Pancreas (tissue), 10 donors: ENCODE data around the gene GHRHR. TPM values are rescaled to one million over a fixed set of nuclear protein-coding genes. Genes with fewer than 3 reads are reported as not detected.

Source experiments
- ATAC-seq, 4 donors: fragments of 200-7000 bp; cut with Tn5 transposase; one replicate each; pipeline versions ENCODE4 v1.8.0 to v1.9.1; 2020; ENCODE audit warnings: mild to moderate bottlenecking in 4 of 4, moderate library complexity in 4 of 4
- DNase-seq, 6 donors: peaks; one replicate each; pipeline ENCODE4 v3.0.0-alpha.2; 2020
- FAIRE-seq: peaks from 2 replicates; lab custom pipeline; 2012; peaks lifted over from hg19 to GRCh38; lab: Jason Lieb, UNC
- H3K27ac ChIP-seq, 4 donors: fragments of 200-600 bp; sonication (generic); 1 replicate in 3 of 4; 2 replicates in 1 of 4; pipeline versions ENCODE4 v1.5.0 to v1.8.0; 2020
- H3K27me3 ChIP-seq, 4 donors: fragments of 200-600 bp; one replicate each; pipeline ENCODE4 v1.8.0; 2021
- H3K36me3 ChIP-seq, 3 donors: fragments of 200-600 bp; sonication (generic) in 1 of 3; one replicate each; pipeline versions ENCODE4 v1.5.0 to v1.8.0; 2020 to 2021
- H3K4me1 ChIP-seq, 3 donors: fragments of 200-600 bp; one replicate each; pipeline ENCODE4 v1.8.0; 2021
- H3K4me3 ChIP-seq, 4 donors: fragments of 200-600 bp; sonication (generic) in 2 of 4; one replicate each; pipeline versions ENCODE4 v1.5.0 to v1.8.0; 2020 to 2021
- H3K9me3 ChIP-seq, 4 donors: fragments of 200-600 bp; one replicate each; pipeline ENCODE4 v1.8.0; 2021
- WGBS, 2 donors: extraction: QIAGEN DNeasy Blood & Tissue Kit; methylation state at CpG; one replicate each; pipeline ENCODE4 v1.1.7; 2013; 5-methylcytosine and 5-hydroxymethylcytosine counted together
- intact Hi-C, 3 donors: fragments of 100-400 bp; cut with DNase I; formaldehyde crosslinking; loops; one replicate each; pipeline versions ENCODE4 v1.11.1 to v1.14.2; 2022
- polyA plus RNA-seq, 2 donors: library from polyadenylated mRNA; stranded (reverse); fragments of 200-250 nt; gene quantifications; one replicate each; pipeline ENCODE4 v1.2.3, GENCODE V29; 2013
- total RNA-seq, 6 donors: library from RNA; stranded (reverse); fragmentation: NEBNext Ultra II Directional in 4 of 6; extraction: Animal tissue kit (Norgen Biotek cat#: 25700) in 4 of 6; gene quantifications; one replicate each; pipeline versions ENCODE4 v1.2.1 to v1.2.4, GENCODE V29; 2021 to 2023
- TF ChIP-seq, protein P1 (sequence below), 4 donors: fragments of 200-600 bp; sonication (generic) in 3 of 4; IDR thresholded peaks; one replicate each; pipeline versions ENCODE4 v1.5.0 to v1.8.0; 2021; ENCODE audit warnings: antibody characterized with exemption in 4 of 4
- donor health status: healthy with polysubstance abuse.
- donor health status: DM: no; HTN: no; CAD: no; lungs with moderate emphysema.
- donor health status: DM: no; HTN: no; CAD: no.
- donor health status: control.
- donor health status: control.
- donor health status: Bipolar disorder and iron deficiency.
- donor health status: DM: yes; HTN: yes; CAD: no.
- donor health status: DM: no; HTN: no; CAD: no.
- donor health status: DM: no; HTN: no; CAD: no.
- donor health status: DM: yes; HTN: yes; CAD: no.

The GHRHR gene
- total and polyA plus RNA-seq, 8 donors = 0.34 to 0.55 (median 0.47) TPM; not detected in 5

DNA sequence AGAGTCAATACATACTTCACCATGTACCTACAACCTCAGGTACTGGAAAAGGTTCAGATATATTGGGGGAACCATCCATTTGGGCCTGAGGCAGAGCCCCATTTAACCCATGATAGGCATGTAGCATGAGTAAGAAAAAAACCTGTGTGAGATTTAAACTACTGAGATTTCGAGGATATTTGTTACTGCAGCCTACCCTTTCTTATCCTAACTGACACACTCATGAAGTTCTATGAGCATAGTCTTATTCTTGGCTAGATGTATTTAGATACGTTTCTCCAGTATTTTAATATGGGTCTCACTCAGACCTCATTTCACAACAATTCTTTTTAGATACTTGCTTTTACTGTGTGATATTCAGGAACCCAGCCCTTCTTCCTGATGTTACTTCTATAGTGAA is 39.3 kb downstream of the GHRHR start:
- FAIRE-seq (no peak), DNase-seq (no peak), ATAC-seq (no peak)
- WGBS, 2 donors = 72 to 75% methylated on average over 2 of the region's 2 CpGs
- Histone ChIP-seq H3K27me3 (no peaks in the 10 kb centered on the region), H3K4me3 (no peak overlapping the region), H3K4me1 (no peaks in the 10 kb centered on the region), H3K9me3 (no peaks in the 10 kb centered on the region), H3K36me3 (no peaks in the 10 kb centered on the region), H3K27ac (no peak overlapping the region)
- intact Hi-C loops = no loop called here
- TF ChIP-seq, protein P1, sequence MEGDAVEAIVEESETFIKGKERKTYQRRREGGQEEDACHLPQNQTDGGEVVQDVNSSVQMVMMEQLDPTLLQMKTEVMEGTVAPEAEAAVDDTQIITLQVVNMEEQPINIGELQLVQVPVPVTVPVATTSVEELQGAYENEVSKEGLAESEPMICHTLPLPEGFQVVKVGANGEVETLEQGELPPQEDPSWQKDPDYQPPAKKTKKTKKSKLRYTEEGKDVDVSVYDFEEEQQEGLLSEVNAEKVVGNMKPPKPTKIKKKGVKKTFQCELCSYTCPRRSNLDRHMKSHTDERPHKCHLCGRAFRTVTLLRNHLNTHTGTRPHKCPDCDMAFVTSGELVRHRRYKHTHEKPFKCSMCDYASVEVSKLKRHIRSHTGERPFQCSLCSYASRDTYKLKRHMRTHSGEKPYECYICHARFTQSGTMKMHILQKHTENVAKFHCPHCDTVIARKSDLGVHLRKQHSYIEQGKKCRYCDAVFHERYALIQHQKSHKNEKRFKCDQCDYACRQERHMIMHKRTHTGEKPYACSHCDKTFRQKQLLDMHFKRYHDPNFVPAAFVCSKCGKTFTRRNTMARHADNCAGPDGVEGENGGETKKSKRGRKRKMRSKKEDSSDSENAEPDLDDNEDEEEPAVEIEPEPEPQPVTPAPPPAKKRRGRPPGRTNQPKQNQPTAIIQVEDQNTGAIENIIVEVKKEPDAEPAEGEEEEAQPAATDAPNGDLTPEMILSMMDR (IDR thresholded peaks at IDR 0.05) = no peak

DNA sequence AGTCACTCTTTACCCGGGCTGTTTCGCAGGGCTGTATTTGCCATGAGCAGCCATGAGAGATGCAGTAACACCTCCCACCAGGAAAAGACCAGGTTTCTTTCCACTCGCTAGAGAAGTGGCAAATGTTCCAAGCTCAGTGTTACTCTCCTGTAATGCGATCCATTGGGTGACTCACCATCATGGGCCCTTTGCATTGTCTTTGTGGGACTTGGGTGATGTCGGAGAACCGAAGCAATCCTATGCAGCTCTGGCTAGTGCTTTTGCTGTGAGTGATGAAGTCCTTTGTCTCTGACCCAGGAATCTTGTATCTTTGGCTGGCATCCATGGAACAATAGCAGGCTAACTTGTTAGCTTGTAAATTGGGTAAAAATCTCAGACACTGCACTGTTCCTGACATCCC is 40.0 kb downstream of the GHRHR start:
- no peaks in the 10 kb centered on the region for H3K4me1 ChIP-seq
- no peaks in the 10 kb centered on the region for H3K36me3 ChIP-seq
- H3K4me3 ChIP-seq = no peak overlapping the region
- FAIRE-seq = no peak
- intact Hi-C loops = no loop called here
- 87 to 91% methylated on average over 6 of the region's 6 CpGs for WGBS, 2 donors
- TF ChIP-seq, protein P1 (IDR thresholded peaks at IDR 0.05) = no peak
- ATAC-seq = no peak
- H3K27ac ChIP-seq = no peak overlapping the region
- no peaks in the 10 kb centered on the region for H3K9me3 ChIP-seq
- DNase-seq = peak in 1 of 6 donors; percentile 9
- H3K27me3 ChIP-seq = no peaks in the 10 kb centered on the region

DNA sequence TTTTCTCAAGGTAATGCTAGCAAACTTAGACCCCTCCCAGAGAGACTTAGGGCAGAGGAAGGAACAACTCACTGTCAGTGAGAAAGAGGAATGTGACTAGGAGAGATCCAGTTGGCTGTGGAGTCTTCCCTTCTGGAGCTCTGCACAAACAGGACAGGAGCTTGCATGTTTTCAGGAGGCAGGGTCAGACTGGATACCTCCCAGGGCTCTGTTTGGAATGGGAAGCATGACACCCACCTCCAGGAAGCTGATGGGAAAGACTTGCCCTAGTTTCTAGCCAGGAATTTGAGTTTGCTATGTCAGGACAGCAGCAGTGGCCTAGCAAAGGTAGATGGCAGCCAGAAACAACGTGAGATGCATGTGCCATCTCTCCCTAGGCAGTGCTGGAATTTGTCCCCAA is 40.6 kb downstream of the GHRHR start:
- no peak overlapping the region for H3K27ac ChIP-seq
- WGBS, 2 donors = 44 to 50% methylated on average over 1 of the region's 1 CpG
- intact Hi-C loops = no loop called here

DNA sequence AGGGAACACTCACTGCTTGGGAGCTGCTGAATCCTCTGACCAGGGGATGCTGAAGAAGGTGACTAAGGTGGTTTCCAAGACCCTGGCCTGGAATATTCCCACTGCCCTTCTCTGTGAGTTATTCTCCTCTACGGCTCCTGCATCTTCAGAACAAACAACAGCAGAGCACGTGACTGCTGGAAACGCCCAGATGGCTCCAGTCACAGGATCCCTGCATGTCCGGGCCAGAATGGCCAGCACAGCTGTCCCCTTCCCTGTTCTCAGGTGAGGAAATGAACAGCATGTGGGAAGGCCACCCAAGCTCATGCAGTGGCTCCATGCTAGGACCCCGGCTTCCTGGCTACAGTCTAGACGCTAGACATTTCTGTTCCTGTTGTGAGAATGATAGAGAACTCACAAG is 43.1 kb downstream of the GHRHR start:
- 40 to 44% methylated on average over 6 of the region's 6 CpGs for WGBS, 2 donors
- Histone ChIP-seq H3K27me3 (no peaks in the 10 kb centered on the region), H3K9me3 (no peaks in the 10 kb centered on the region), H3K36me3 (no peaks in the 10 kb centered on the region), H3K4me1 (no peaks in the 10 kb centered on the region), H3K27ac (no peak overlapping the region), H3K4me3 (no peak overlapping the region)
- intact Hi-C loops = no loop called here
- TF ChIP-seq, protein P1 (IDR thresholded peaks at IDR 0.05) = no peak
- DNase-seq = no peak
- FAIRE-seq = no peak
- no peak for ATAC-seq

More for the DNA sequence above, 40.6 kb downstream of the GHRHR start:
- Histone ChIP-seq H3K9me3 (no peaks in the 10 kb centered on the region), H3K4me1 (no peaks in the 10 kb centered on the region), H3K27me3 (no peaks in the 10 kb centered on the region), H3K36me3 (no peaks in the 10 kb centered on the region), H3K4me3 (no peak overlapping the region)
- TF ChIP-seq, protein P1 (IDR thresholded peaks at IDR 0.05) = no peak
- ATAC-seq (no peak), FAIRE-seq (no peak), DNase-seq (peak in 1 of 6 donors; percentile 10)

DNA sequence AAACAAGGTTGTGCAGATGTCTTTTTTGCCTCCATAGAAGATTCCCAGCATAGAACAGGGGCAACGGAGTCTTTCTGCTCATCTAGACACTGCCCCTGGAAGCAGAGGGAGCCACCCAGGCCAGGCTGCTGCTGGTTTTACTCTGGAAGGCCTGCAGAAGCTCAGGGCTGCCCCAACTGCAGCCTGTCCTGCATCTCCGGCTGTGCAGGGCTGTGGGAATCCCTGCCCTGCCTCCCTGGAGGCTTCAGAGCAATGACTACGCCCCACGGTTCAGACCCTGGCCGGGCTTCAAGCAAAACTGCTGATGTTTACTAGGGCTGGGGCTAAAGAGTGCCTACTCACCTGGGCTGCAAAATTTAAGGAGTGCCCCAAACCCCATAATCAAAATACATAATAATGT is 43.9 kb downstream of the GHRHR start:
- no peak overlapping the region for H3K4me3 ChIP-seq
- TF ChIP-seq, protein P1 (IDR thresholded peaks at IDR 0.05) = no peak
- FAIRE-seq = no peak
- no peaks in the 10 kb centered on the region for H3K27me3 ChIP-seq
- H3K27ac ChIP-seq = no peak overlapping the region
- no peaks in the 10 kb centered on the region for H3K4me1 ChIP-seq
- DNase-seq = no peak
- no peaks in the 10 kb centered on the region for H3K9me3 ChIP-seq
- no peaks in the 10 kb centered on the region for H3K36me3 ChIP-seq
- intact Hi-C loops = no loop called here
- 52 to 60% methylated on average over 5 of the region's 5 CpGs for WGBS, 2 donors
- no peak for ATAC-seq
